NCI-H2171 treated with DMSO at 0.1 percent for 48 hours (cell line): ENCODE measurements around the gene KCNH5.

Experiments used
- DNase-seq: peaks from one replicate; lab custom pipeline; 2025; lab: John Stamatoyannopoulos, UW

The KCNH5 gene

GRCh38 chr14:63045234-63045611 lies at the start of gene KCNH5:
KCNH5 (minus strand) TSS chr14:63045458; CDS start chr14:63045186, 272 bp downstream.
- DNase-seq = peak; percentile 84

- no peak for DNase-seq
Measured at GRCh38 chr14:63091394-63091996, 46.2 kb upstream of the KCNH5 start.

DNA sequence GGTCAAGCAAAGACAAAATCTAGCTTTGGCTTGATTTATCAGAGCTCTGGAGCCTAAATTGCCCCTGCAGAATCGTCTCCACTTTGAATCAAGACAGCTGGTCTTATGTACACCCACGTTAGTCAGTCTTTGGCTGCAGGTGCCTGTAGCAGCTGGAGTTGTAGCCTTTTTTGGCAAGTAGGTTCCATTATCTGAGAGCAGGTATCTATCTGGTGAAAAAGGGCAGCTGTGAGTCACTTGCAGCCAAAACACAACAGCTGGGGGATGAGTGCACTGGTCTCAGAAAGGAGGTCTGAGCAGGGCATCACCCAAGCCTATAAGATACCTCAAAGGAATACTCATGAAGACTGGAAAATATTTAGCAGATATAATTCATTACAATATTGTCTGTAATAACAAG lies 43.6 kb upstream of the KCNH5 start:
- DNase-seq = peak; percentile 95

GRCh38 chr14:63078569-63078968 lies 33.3 kb upstream of the KCNH5 start:
- no peak for DNase-seq

DNA sequence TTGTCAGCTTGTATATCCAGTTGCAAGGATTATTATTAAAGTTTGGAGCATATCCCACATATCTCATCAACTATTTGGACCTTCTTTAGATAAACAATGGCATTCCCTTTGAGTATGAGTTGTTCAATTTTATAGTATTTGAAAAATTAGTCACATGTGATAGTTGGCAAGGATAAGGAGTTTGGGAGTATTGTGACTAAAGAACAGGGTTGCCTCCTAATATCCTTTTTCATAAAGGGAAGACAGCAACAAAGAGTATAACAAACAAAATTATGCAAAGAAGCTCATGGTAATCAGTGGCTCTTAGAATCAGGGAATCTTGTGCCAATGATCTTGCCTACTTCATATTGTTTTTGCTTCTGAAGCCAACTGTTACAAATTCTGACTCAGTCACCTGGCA lies 31.2 kb upstream of the KCNH5 start:
- no peak for DNase-seq

GRCh38 chr14:63055631-63056030 lies 10.4 kb upstream of the KCNH5 start:
- peak; percentile 35 for DNase-seq

GRCh38 chr14:63051992-63052391 lies 6.7 kb upstream of the KCNH5 start:
- no peak for DNase-seq

DNA sequence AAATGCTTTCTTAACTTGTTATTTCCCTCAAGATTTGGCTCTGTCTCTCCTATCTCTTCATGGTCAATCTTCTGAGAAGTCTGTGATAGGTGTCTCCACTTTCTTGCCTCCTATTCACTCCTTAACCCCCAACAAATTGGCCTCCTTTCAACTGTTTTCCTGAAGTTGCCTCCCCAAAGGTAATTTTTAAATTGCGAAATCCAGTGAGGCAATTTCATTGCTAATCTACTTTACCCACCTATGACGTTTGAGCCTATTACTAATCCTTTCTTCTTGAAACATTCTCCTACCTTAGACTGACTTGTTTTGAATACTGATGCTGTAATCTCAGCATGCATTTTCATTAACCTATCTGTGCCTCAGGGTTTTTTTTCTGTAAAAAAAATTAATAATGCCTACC lies 6.0 kb upstream of the KCNH5 start:
- no peak for DNase-seq

DNA sequence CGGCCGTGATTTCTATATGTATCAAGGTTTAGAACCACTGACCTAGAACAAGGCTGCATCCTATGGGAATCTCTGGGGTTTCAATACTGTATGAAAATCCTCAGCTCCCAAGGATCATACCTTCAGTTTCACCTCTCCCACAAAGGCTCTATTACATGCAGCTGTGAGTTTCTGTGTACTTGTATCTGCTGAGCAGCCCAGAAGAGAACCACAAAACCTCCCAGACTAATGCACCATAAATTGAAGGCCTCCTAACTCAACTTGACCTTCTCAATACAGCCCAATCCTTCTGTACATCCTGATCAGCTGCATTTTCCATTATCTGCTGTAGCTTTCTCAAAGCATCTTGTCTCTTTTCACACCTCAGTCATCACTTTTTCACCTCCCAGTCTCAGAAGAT lies 5.4 kb upstream of the KCNH5 start:
- DNase-seq = no peak

DNA sequence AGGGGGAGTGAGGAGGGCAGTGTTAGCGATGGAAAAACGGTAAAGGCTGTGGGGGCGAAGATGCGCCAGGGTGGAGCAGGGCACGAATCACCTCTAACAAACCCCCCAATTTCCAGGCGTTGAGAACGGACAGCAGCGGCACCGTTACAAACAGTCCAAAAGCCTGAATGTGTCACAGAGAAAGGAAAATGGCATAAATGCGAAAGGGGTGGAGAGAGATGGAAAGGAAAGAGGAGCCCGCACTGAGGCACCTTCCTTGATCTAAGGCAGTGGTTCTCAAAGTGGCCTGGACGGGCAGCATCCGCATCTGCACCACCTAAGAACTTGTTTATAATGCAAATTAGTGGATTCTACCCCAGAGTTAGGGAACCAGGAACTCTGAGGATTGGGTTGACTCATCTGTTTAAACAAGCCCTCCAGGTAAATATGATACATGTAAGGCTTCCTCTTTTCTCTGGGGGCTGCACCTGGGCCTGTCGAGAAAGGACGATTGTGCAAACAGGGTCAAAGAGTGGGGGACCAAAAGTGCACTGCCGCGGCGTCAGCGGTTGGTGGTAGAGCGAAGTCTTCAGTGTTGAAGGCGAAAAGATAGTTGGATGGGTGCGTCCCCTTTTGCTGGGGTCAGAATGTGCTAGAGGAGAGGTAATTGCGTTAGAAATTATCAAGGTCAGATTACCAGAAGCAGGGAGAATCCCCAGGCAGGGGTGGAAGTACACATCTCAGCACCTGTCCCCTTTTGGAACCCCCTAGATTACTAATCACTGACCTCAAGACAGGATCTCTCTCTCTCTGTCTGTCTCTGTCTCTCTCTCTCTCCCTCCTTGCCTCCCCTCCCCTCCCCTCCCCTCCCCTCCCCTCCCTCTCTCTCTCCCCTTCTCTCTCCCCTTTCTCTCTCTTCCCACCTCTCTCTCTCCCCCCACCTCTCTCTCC lies 1.3 kb upstream of the KCNH5 start:
- no peak for DNase-seq

GRCh38 chr14:63045612-63046320 lies 508 bp upstream of the KCNH5 start:
- peak; percentile 83 for DNase-seq

DNA sequence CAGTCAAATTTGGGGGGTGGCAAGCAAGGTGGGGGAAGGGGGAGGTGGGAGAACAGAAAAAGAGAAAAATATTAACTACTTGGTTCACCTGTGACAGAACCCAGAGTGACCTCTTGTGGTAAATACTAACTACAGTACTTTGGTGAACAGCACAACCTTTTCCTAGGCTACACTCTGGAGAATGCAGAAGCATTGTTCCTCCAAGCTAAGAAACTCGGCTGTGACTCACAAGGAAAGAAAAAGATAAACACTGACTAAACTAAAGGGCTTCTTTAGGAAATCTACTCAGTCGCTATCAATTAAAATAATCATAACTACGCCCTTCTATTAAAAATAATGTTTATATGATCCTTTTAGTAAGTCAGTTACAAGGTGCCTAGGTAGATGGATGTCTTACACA lies 5.4 kb downstream of the KCNH5 start:
- peak; percentile 87 for DNase-seq

DNA sequence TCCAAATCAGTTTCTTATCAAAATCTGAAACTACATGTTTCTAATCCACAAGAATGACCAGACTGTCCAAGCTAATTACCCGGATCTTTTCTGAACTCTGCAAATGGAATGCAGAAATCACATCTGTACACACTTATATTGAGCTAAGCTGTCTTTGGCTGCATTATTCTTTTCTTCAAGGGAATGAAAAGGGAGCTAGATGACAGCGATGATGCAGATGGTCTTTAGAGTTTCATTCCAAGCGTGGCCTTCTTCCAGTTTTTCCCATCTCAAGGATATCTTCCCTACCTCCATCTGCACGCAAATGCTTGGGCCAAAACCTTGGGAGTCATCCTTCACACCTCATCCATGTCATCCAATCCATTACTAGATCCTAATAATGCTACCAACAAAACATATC lies 12.6 kb downstream of the KCNH5 start:
- no peak for DNase-seq

GRCh38 chr14:63032076-63032475 lies 13.2 kb downstream of the KCNH5 start:
- DNase-seq = no peak

- no peak for DNase-seq
Measured at GRCh38 chr14:63030113-63030512, 15.1 kb downstream of the KCNH5 start.

GRCh38 chr14:63027719-63028118 lies 17.5 kb downstream of the KCNH5 start:
- no peak for DNase-seq

DNA sequence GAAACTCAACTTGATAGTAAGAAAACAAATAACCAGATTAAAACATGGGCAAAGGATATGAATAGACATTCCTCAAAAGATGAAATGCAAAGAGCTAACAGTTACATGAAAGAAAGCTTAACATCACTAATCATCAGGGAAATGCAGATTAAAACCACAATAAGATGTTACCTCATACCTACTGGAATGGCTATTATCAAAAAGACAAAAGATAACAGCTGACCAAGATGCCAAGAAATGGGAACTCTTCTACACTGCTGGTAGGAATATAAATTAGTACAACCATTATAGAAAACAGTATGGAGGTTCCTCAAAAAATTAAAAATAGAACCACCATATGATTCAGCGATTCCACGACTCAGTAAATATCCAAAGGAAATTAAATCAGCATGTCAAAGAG lies 18.8 kb downstream of the KCNH5 start:
- no peak for DNase-seq

- no peak for DNase-seq
Measured at GRCh38 chr14:63014621-63015020, 30.6 kb downstream of the KCNH5 start.

- DNase-seq = no peak
Measured at GRCh38 chr14:63012171-63012570, 33.1 kb downstream of the KCNH5 start.

DNA sequence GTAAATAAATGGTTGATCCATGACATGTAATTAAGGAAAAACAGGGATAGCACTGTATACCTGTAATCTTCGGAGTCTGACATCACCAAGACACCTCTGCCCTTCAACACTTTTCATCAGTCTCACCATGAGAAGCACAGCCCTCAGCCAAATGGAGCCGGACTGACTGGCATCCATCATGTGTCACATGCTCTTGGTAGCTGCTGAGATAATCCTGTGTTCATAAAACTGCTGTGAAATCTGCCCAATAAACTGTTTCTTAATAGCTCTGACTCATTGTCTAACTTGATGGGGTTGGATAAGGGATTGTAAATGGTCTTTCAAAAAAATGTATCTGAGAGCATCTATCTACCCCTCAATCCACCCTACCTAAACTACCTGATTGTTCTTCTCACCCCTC lies 33.6 kb downstream of the KCNH5 start:
- no peak for DNase-seq

DNA sequence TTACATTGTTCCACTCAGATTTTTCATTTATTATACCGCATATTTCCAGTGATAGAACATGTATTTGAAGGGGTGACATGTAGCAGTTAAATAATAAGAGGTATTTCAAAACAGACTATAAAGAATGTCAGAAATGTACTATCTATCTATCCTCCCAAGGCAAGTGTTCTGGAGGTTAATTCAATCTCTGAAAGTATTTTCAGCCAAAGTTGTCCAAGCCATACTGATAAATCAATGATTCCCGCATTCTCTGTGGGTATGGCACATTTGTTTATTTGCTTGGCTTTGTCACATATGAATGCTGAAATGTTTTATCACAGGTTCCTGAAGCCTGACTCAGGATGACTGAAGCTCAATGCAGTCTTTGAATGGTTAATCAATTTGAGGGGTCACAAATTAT lies 35.8 kb downstream of the KCNH5 start:
- no peak for DNase-seq

- peak; percentile 92 for DNase-seq
Measured at GRCh38 chr14:63006531-63006930, 38.7 kb downstream of the KCNH5 start.

DNA sequence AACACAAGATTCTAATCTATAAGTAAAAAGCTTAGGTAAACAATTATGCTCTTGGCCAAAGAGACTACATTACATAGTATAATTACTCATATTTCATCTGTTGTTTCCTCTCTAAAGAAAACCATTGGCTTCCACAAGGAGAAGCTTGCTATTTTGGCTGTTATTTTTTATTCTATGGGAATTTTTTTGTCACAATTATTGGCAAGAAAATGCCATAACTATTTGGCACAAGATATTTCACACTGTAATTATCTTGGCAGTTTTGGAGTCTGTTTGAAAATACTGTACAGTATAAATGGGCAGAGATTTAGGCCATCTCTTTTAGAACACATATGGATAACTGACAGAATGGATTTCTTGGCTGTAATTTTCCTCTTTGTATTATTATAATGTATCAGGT lies 51.2 kb downstream of the KCNH5 start:
- no peak for DNase-seq
